ENCODE measurements around the gene SCGB3A2. TPM values are rescaled to one million over a fixed set of nuclear protein-coding genes. Genes with fewer than 3 reads are reported as not detected.

The SCGB3A2 gene
- total RNA-seq, 2 experiments from 2014 or later, result not detected

- no peak for DNase-seq (ENCODE audit: low spot score)
- Histone ChIP-seq H3K79me2 (ENCODE audit: insufficient read depth, low read depth, low read length) (no peaks in the 10 kb centered on the region), H3K9me2 (ENCODE audit: insufficient read depth, low read length) (no peaks in the 10 kb centered on the region), H2AFZ (ENCODE audit: low read length) (no peak overlapping the region), H3K36me3 (ENCODE audit: insufficient read depth, low read length) (no peaks in the 10 kb centered on the region), H3K27ac (ENCODE audit: low read depth, low read length, poor library complexity, severe bottlenecking) (no peak overlapping the region), H4K20me1 (ENCODE audit: insufficient read depth, low read length) (no peaks in the 10 kb centered on the region), H3K4me3 (ENCODE audit: low read depth, low read length, poor library complexity, severe bottlenecking) (no peak overlapping the region), H3K4me2 (ENCODE audit: low read length) (no peak overlapping the region), H3K9me3 (ENCODE audit: low read length) (no peaks in the 10 kb centered on the region), H3K4me1 (ENCODE audit: insufficient read depth, low read length, poor library complexity, severe bottlenecking) (no peaks in the 10 kb centered on the region)
- no peak for TF ChIP-seq CTCF (conservative IDR thresholded peaks at IDR 0.05; ENCODE audit: low read length)
- TF ChIP-seq EZH2phosphoT487 (IDR thresholded peaks at IDR 0.05; ENCODE audit: borderline replicate concordance, low read depth, low read length), result no peak
- BruUV-seq (replicated peaks), result no TSS peak
- POLR2A ChIA-PET, result no interaction called here
- intact Hi-C loops (cut with micrococcal nuclease; ENCODE audit: unreplicated experiment), result no loop called here
- CTCF ChIA-PET (ENCODE audit: unreplicated experiment), result no interaction called here
These were observed 1.3 kb downstream of the SCGB3A2 start for GRCh38 chr5:147879784-147880183.

- no peak overlapping the region for H3K4me3 ChIP-seq (ENCODE audit: low read depth, low read length, poor library complexity, severe bottlenecking)
- no peak for DNase-seq (ENCODE audit: low spot score)
- TF ChIP-seq EZH2phosphoT487 (IDR thresholded peaks at IDR 0.05; ENCODE audit: borderline replicate concordance, low read depth, low read length), result no peak
- no peak for TF ChIP-seq CTCF (conservative IDR thresholded peaks at IDR 0.05; ENCODE audit: low read length)
- no peaks in the 10 kb centered on the region for H3K79me2 ChIP-seq (ENCODE audit: insufficient read depth, low read depth, low read length)
- BruUV-seq (replicated peaks), result no TSS peak
- intact Hi-C loops (cut with micrococcal nuclease; ENCODE audit: unreplicated experiment), result no loop called here
- no peaks in the 10 kb centered on the region for H3K9me3 ChIP-seq (ENCODE audit: low read length)
- no peak overlapping the region for H2AFZ ChIP-seq (ENCODE audit: low read length)
- H3K4me1 ChIP-seq (ENCODE audit: insufficient read depth, low read length, poor library complexity, severe bottlenecking), result no peaks in the 10 kb centered on the region
- H3K27ac ChIP-seq (ENCODE audit: low read depth, low read length, poor library complexity, severe bottlenecking), result no peak overlapping the region
- no peak overlapping the region for H3K4me2 ChIP-seq (ENCODE audit: low read length)
- ChIA-PET POLR2A (interaction anchor here (0.5 to 0.6 kb wide), 2 partner anchors 112 to 226 kb away, joined by 3 to 4 read pairs; no protein-coding TSS in a partner anchor), CTCF (ENCODE audit: unreplicated experiment) (no interaction called here)
- H4K20me1 ChIP-seq (ENCODE audit: insufficient read depth, low read length), result no peaks in the 10 kb centered on the region
- no peaks in the 10 kb centered on the region for H3K36me3 ChIP-seq (ENCODE audit: insufficient read depth, low read length)
- H3K9me2 ChIP-seq (ENCODE audit: insufficient read depth, low read length), result no peaks in the 10 kb centered on the region
These were observed 2.0 kb downstream of the SCGB3A2 start for GRCh38 chr5:147880487-147880886.

- Histone ChIP-seq H3K79me2 (ENCODE audit: insufficient read depth, low read depth, low read length) (no peaks in the 10 kb centered on the region), H3K9me3 (ENCODE audit: low read length) (no peaks in the 10 kb centered on the region), H4K20me1 (ENCODE audit: insufficient read depth, low read length) (no peaks in the 10 kb centered on the region), H2AFZ (ENCODE audit: low read length) (no peak overlapping the region), H3K4me1 (ENCODE audit: insufficient read depth, low read length, poor library complexity, severe bottlenecking) (no peaks in the 10 kb centered on the region), H3K27ac (ENCODE audit: low read depth, low read length, poor library complexity, severe bottlenecking) (no peak overlapping the region), H3K36me3 (ENCODE audit: insufficient read depth, low read length) (no peaks in the 10 kb centered on the region), H3K9me2 (ENCODE audit: insufficient read depth, low read length) (no peaks in the 10 kb centered on the region), H3K4me3 (ENCODE audit: low read depth, low read length, poor library complexity, severe bottlenecking) (no peak overlapping the region), H3K4me2 (ENCODE audit: low read length) (no peak overlapping the region)
- no peak for TF ChIP-seq EZH2phosphoT487 (IDR thresholded peaks at IDR 0.05; ENCODE audit: borderline replicate concordance, low read depth, low read length)
- no peak for TF ChIP-seq CTCF (conservative IDR thresholded peaks at IDR 0.05; ENCODE audit: low read length)
- ChIA-PET CTCF (ENCODE audit: unreplicated experiment) (interaction anchor here (0.5 kb wide), 1 partner anchor 78 kb away, joined by 3 read pairs; no protein-coding TSS in a partner anchor), POLR2A (interaction anchor here (0.6 to 0.9 kb wide), 2 partner anchors 177 to 191 kb away, joined by 3 to 4 read pairs; no protein-coding TSS in a partner anchor)
- intact Hi-C loops (cut with micrococcal nuclease; ENCODE audit: unreplicated experiment), result no loop called here
- DNase-seq (ENCODE audit: low spot score), result no peak
- BruUV-seq (replicated peaks), result no TSS peak
These were observed 4.2 kb downstream of the SCGB3A2 start for GRCh38 chr5:147882586-147883313.
